GM18858 (cell line): ENCODE measurements around the gene DCDC2C.
"Not testable (repeated sequence)": the region's sequence is repeated elsewhere in the genome, so short reads cannot be mapped to it uniquely, and the experiment has no call there.

ENCODE experiments used
- ATAC-seq: cut with Tn5 transposase; IDR thresholded peaks from one replicate; pipeline ENCODE4 v1.9.1; 2021; ENCODE audit not compliant: unreplicated experiment

Gene DCDC2C

GRCh38 chr2:3814706-3815245 lies 111.4 kb downstream of the DCDC2C start:
- ATAC-seq, result no peak

DNA sequence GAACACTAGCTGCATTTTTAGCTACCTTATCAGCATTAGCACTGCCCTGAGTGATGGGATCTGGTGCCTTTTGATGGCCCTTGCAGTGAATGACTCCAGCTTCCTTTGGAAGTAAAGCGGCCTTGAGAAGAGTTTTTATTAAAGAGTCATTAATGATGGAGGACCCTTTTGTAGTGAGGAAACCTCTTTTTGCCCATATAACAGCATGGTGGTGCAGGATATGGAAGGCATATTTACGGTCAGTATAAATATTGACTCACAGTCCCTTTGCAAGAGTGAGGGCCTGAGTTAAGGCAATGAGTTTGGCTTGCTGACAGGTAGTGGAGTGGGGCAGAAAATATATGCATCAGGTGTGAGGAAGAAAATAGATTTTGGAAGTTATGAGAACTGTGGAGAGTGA lies 113.8 kb downstream of the DCDC2C start:
- ATAC-seq, result not testable (repeated sequence)

GRCh38 chr2:3823748-3824147 lies 120.4 kb downstream of the DCDC2C start:
- no peak for ATAC-seq

DNA sequence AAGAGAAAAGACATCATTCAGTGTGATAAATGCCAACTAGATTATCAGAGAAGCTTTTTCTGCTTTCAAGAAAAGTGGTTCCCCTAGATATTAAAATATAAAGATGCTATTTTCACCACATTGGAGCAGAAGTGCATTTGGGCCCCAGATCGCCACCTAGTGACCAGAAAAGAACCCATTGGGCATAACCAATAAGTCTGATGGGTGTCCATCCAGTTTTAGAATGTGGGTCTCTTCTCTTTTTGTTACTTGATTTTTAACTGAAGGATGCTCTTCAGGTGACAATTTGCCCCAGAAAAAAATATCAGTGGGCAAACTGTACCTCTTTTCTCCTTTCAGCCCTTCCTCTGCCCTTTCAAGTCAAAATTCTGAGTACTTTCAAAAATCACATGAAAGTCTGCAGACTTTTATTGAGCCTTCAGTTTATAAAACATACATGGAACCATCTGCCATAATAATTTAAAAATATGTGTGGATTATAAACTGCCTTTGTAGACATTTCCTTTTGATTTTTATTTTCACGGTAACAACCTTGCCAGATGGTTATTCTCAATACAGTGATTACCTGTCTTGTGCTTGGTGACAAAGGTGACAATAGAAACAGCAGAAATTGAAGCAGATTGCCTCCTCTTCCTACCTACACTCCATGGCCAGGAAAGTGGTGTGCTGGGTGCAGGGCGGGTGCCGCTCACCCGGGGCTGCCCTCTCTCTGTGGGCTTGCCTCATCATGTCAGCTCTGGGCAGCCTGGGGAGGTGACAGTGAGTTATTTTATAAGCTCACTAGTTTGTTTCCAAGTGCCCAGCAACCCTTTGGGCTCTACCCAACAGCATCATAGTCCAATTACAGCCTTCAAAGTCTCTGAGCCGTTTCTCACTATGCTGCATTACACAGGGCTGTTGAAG lies 124.5 kb downstream of the DCDC2C start:
- ATAC-seq, result no peak

- no peak for ATAC-seq
These were observed 127.4 kb downstream of the DCDC2C start for GRCh38 chr2:3830796-3831195.

GRCh38 chr2:3837086-3837485 lies 133.7 kb downstream of the DCDC2C start:
- no peak for ATAC-seq

DNA sequence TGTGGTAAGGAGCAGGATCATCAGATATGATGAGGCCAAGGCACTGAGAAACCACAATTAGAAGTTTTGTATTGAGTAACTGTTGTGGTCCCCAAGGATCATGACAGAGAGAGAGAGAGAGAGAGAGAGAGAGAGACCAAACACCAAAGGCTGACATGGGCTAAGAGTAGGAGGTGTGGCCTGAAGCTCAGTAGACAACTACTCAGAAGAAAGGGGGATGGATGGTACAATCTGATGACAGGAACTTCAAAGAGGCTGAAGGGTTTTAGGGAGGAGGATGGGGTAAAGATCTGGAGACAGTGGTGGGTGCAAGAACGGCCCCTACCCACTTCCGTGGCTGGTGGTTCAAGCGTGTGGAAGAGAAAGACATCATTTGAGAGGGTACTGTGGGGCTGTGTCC lies 135.0 kb downstream of the DCDC2C start:
- ATAC-seq, result no peak

DNA sequence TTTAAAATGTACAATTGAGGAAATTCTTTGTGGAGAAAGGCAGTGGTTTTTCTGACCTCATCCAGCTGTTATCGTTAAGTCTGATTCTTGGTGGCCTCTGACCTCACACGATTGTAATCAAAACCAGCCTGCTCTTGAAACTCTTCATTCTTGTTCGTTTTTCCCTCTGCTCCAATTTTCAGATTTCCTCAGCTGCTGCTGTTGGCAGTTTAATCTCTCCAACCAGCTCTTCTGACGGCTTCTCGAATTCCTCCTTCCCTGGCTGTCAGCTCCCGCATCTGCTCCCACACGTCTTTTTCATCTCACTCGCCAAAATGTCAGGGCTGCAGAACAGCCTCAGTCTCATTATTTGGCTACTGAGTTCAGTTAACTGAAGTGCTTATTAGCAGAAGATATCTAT lies 136.1 kb downstream of the DCDC2C start:
- no peak for ATAC-seq

DNA sequence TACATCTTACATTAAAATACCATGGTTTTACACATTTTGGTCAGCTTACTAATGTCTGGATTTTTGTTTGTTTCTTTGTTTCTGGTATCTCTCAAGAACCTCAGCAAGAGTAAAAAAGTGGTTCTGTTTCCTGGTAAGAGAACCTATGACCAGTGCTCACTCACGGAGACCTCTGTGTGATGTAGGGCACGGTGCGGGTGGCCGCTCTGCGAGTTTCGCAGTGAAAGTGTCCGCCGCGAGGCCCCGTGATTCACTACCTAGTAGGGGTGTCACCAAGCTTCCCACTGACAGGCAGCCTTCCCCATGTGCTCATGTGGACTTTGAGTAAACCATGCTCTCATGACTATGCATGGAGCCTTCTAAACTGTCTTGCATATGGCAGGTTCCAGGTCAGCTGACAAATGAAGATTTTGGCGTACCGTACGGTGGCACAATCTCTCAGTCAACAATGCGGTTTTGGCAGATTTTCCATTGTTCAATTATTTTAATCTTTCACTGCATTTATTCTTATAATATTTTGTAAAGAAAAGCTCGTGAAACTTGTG lies 137.3 kb downstream of the DCDC2C start:
- no peak for ATAC-seq

GRCh38 chr2:3847397-3848052 lies 144.2 kb downstream of the DCDC2C start:
- no peak for ATAC-seq

- ATAC-seq, result no peak
These were observed 145.4 kb downstream of the DCDC2C start for GRCh38 chr2:3848776-3849175.

DNA sequence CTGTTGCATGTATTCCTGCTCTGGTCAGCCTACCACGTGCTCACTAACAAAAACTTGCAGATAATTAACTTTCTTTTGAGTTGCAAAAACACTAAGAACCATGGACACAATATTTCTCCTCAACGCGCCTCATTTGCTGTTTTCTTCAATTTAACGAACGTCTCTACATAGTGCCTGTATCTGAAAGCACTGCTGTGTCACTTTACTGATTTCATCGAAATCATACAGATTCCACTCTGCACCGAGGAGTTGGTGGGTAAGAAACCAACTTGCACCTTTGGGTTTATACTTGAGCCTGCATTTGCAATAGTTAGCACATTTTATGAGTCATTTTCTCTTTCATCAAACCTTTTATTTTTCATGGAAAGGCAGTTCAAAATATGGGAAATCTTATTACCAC lies 145.8 kb downstream of the DCDC2C start:
- ATAC-seq, result no peak

- no peak for ATAC-seq
These were observed 154.2 kb downstream of the DCDC2C start for GRCh38 chr2:3857576-3857975.

DNA sequence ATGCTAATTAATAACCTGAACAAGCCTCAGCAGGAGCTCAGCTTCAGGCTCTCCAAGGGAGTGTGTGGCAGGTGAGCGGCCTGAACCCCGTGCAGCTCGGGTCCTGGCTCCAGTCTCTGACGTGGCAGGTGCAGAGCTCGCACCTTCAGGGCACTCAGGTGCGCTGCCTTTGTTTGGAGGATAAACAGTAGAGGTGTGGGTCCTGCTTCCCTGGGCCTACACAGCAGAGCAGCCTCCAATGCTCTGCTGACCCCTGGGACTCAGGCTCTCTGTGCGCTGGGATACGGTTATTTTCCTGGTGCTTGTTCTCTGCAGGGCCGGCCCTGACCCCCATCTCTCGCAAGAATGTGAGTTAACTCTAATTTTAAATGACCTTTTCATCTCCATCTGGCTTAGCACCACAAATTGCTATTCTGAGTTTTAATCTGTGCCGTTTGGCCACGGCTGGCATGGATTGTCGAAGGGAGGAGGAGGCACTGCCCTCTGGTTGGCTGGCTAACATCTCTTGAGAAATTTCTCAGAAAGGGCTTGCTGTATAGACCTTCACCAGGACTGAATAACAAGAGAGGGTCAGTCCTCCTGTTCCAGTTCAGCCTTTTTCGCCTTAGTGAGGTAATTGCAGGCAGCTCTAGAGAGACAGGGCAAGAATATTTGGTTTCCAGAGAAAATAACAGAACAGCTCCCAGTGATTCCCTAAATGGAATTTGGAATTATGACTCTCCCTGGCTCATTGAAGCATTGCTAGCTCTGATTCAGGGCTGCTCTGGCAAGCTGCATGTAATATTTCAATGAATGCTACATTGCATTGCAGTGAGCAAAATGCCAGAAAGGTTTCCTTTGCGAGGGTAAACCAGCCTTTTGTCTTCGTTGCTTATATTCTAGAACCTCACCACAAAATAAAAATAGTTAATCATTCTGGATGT lies 161.8 kb downstream of the DCDC2C start:
- no peak for ATAC-seq

DNA sequence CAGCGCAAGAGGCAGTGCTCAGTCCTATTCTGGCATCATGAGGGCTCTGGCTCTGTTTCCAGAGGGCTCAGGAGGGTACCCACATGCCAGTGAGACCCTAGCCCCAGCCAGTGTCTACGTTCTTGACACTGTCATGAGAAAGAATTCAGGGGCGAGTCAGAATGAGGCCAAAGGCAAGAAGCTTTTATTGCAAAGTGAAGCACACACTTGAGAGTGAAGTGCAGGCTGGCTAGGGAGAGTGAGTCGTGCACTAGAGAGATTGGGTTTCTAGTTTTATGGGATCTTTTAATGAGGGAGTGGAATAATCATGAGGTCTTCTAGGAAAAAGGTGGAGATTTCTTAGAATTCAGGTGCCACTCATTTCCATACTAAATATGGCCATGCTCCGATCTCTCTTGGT lies 164.1 kb downstream of the DCDC2C start:
- ATAC-seq, result no peak

- no peak for ATAC-seq
These were observed 164.8 kb downstream of the DCDC2C start for GRCh38 chr2:3868012-3868805.

GRCh38 chr2:3870222-3870621 lies 166.8 kb downstream of the DCDC2C start:
- no peak for ATAC-seq

GRCh38 chr2:3871002-3871401 lies 167.6 kb downstream of the DCDC2C start:
- ATAC-seq, result no peak

GRCh38 chr2:3872451-3872850 lies 169.1 kb downstream of the DCDC2C start:
- ATAC-seq, result no peak

DNA sequence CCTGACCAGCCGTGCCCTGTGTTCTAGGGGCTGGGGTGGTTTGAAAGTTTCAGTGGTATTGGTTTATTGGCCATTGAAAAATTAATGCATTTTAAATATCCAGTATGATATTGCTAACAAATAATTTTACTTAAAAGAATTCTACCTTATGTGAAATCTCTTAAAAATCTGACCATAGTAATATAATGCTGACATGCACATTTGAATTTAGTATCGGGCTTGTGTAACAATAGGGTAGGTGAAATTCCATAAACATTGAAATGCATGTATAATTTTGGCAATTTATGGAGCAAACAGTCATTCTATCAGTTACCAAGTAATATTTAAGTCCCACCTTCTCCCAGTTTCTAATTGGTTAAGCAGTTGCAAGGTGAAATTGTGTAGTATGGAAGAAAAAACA lies 170.5 kb downstream of the DCDC2C start:
- ATAC-seq, result no peak
